NCI-H146 treated with DMSO at 0.1 percent for 48 hours (cell line): ENCODE data around the gene CHST12.
A peak's percentile ranks its signal among the peaks of the same experiment; 100 is the strongest.
"Not testable (repeated sequence)": the region's sequence is repeated elsewhere in the genome, so short reads cannot be mapped to it uniquely, and the experiment has no call there.

Experiments
- DNase-seq: peaks from one replicate; lab custom pipeline; 2025; ENCODE audit not compliant: unreplicated experiment; lab: John Stamatoyannopoulos, UW

CHST12 gene

DNA sequence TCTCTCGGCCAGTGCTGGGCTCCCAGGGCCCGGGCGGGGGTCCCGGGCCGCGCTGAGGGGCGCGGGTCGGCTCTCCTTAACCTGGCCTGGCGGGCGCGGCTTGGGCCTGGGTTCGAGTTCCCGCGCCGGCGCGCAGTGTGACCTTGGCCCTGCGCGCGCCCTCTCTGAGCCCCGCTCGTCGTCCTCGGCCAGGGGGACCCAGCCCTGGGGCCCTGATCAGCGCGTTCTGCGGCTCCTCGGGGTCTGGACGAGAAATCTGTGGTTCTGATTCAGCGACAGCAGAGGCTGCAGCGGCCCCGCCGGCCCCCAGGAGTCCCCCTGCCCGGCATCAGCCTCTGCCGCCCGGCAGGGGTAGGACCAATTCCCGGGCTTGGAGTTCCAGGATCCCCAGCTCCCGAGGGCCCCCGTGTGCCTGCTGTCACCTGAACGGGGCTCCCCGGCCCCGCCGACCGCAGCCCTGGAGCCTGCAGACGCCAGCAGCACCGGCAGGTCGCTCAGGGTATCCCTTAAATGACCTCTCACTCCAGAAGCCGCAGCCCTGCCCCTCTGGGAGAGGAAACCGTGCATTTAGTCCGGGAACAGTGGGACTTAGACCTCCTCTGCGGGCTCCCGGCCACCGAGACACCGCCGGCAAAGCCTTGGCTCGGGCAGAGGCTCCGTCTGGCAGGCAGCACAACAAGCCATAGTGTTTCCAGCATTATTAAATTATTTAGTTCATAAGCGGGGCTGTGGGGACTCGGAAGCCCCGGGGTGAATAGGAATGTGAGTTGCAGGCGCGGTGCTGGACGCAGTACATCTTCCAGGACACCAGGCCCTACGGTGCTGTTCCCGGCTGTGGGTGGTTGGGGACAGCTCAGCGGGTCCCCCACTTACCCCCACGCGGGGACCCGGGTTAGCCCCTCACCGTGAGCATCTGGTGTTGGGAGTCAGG is 572 bp downstream of the CHST12 start:
- DNase-seq: no peak

DNA sequence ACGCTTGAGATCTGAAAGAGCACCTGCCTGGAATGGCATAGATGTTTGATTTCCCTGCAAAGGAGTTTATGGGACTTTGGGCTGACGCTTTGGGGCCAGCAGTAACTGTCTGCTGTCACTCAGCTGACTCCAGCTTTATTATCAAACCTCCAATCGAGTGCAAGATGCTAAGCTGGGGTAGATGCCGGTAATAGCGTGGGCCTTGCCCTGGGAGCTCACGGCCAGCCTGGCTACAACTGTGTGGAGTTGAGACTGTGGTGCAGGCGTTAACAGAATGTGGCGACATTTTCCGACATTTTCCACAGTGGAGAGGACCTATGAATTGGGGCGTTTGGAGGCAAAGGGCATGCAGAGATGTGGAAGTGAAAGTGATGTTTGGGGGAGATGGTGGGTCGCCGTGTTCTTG is 1.3 kb downstream of the CHST12 start:
- no peak for DNase-seq

- DNase-seq: no peak
Observed at GRCh38 chr7:2405201-2405600, 1.8 kb downstream of the CHST12 start.

- no peak for DNase-seq
Observed at GRCh38 chr7:2405601-2406345, 2.4 kb downstream of the CHST12 start.

DNA sequence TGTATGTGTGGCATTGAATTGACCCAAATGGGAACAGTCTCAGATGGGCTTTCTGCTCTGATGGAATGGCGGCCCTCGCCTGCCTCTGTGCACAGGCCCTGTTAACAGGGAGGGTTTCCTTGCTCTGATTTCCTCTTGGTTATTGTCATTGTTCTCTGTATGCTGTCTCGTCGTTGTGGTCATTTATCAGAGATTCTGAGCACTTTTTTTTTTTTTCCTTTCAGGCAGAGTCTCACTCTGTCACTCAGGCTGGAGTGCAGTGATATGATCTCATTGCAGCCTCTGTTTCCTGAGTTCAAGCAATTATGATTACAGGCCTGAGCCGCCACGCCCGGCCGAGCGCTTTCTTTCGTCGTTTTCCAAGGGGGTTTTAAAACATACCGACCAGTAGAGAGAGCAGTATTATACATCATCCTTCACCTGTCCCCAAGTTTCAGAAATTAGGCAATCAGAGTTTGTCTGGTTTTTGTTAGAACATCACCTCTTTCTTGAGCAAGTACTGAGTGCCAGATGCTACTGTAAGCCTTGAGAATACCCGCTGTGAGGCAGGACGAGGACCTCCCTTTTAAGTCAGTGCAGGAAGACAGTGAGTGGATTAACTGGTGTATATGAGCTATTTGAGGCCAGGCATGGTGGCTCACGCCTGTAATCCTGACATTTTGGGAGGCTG is 6.5 kb downstream of the CHST12 start:
- peak; percentile 4 for DNase-seq

DNA sequence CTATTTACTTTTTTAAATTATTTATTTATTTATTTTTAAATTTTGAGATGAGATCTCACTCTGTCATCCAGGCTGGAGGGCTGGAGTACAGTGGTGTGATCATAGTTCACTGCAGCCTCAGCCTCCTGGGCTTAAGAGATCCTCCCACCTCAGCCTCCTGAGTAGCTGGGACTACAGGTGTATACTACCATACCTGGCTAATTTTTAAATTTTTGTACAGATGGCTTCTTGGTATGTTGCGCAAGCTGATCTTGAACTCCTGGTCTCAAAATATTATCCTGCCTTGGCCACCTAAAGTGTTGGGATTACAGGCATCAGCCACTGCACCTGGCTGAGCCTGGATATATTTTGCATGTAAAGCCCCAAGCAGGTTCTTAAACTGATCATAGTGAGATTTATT is 7.6 kb downstream of the CHST12 start:
- DNase-seq: no peak

- DNase-seq: no peak
Observed at GRCh38 chr7:2411815-2412586, 8.6 kb downstream of the CHST12 start.

GRCh38 chr7:2412587-2413201 is 9.3 kb downstream of the CHST12 start:
- DNase-seq: no peak

- DNase-seq: no peak
Observed at GRCh38 chr7:2416063-2416462, 12.7 kb downstream of the CHST12 start.

DNA sequence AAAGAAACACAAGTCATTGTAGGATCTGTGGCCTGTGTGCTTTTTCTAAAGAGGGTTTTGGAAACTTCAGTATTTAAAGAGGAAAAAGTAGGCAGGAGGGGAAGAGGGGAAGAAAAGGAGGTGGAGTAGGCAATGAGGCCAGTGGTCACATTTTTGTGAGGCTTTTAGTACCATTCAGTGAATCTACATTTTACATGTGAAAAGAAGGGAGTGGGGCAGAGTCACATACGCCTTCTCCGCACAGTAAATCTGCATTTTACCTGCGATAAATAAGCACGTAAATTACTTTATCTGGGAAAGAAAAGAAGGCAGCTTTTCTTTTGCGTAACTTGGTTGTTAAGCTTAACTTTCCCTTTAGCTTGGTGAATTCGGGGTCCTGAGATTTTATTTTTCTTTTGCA is 13.2 kb downstream of the CHST12 start:
- no peak for DNase-seq

DNA sequence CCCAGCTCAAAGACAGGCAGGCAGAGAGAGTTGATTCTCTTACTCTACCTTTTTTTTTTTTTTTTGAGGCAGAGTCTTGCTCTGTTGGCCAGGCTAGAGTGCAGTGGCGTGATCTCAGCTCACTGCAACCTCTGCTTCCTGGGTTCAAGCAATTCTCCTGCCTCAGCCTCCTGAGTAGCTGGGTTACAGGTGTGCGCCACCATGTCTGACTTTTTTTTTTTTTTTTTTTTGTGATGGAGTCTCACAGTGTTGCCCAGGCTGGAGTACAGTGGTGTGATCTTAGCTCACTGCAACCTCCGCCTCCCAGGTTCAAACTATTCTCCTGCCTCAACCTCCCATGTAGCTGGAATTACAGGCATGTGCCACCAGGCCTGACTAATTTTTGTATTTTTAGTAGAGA is 13.8 kb downstream of the CHST12 start:
- DNase-seq: not testable (repeated sequence)

GRCh38 chr7:2417981-2418481 is 14.6 kb downstream of the CHST12 start:
- DNase-seq: no peak

GRCh38 chr7:2420216-2420933 is 17.0 kb downstream of the CHST12 start:
- DNase-seq: no peak

- no peak for DNase-seq
Observed at GRCh38 chr7:2421943-2422310, 18.5 kb downstream of the CHST12 start.

GRCh38 chr7:2425749-2426148 is 22.3 kb downstream of the CHST12 start:
- DNase-seq: no peak

DNA sequence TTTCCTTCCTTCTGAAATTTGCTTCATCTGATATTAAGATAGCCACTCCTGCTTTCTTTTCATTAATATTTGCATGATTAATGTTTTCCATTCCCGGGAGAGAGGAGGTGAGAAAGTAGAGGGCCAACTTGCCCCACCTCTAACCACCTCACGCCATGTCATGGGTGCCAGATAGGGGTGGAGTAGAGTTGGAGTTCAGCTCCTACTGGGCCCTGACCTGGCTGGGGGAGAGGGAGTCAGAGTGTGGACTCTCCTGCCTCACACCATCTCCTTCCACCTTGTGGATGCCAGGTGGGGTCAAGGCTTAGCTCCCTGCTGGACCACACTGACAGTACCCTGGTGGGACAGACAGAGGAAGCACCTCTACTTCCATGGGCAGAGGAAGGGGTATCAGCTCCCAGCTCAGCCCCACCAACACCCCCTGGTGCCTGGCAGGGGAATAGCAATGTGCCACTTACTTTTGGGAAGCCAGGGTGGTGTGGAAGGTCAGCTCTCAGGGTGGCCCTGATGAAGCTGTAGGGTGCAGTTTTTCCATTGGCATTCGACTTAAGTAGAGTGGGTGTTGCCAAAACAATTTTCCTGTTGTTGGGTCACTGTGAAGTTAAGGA is 28.0 kb downstream of the CHST12 start:
- no peak for DNase-seq

GRCh38 chr7:2432910-2433712 is 29.7 kb downstream of the CHST12 start:
- no peak for DNase-seq
